Fibroblast of peridontal ligament (primary cell): ENCODE data around the gene TMEM204.
"Not testable (repeated sequence)": the region's sequence is repeated elsewhere in the genome, so short reads cannot be mapped to it uniquely, and the experiment has no call there.

ENCODE experiments used
- DNase-seq: peaks from one replicate; pipeline ENCODE4 v3.0.0-alpha.2; 2010; ENCODE audit errors: extremely low read depth

Gene TMEM204

GRCh38 chr16:1592446-1592845 is 59.0 kb downstream of the TMEM204 start:
- DNase-seq: no peak

- not testable (repeated sequence) for DNase-seq
Observed at GRCh38 chr16:1595511-1595910, 62.0 kb downstream of the TMEM204 start.

GRCh38 chr16:1596516-1596915 is 63.0 kb downstream of the TMEM204 start:
- no peak for DNase-seq

GRCh38 chr16:1597154-1597553 is 63.7 kb downstream of the TMEM204 start:
- DNase-seq: no peak

GRCh38 chr16:1601031-1601430 is 67.6 kb downstream of the TMEM204 start:
- DNase-seq: no peak

GRCh38 chr16:1601489-1601888 is 68.0 kb downstream of the TMEM204 start:
- no peak for DNase-seq

GRCh38 chr16:1602285-1602684 is 68.8 kb downstream of the TMEM204 start:
- DNase-seq: no peak
